HG03460 (cell line): ENCODE results near the gene PLCH2.
"Not testable (repeated sequence)": the region's sequence is repeated elsewhere in the genome, so short reads cannot be mapped to it uniquely, and the experiment has no call there.

Experiments
- ATAC-seq: cut with Tn5 transposase; IDR thresholded peaks from one replicate; pipeline ENCODE4 v1.9.1; 2021; ENCODE audit not compliant: unreplicated experiment

Gene PLCH2

DNA sequence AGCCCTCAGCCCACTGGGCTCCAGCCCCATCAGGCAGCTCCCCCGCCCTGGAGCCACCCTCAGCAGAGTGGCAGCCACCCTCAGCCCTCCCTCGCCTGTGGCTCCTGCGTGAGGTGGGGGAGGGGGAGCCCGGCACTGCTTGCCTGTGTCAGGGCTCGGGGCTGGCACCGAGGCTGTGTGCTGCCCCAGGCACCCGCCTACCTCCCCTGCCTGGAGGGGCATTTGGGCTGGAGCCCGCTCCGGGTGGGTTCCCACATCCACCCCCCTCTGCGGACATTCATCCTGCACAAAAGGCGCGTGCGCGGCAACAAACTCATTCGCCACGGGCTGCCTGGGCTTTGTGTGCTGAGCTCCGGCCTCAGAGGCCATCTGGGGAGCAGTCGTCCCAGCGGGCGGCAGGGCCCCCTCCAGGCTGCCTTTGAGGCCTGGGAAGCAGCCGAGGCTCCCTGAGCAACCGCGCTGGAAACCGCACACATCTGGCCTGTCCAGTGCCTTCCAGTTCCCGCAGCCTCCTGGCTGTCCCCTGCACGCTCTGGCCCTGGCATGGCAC, 67.5 kb downstream of the PLCH2 start:
- no peak for ATAC-seq

DNA sequence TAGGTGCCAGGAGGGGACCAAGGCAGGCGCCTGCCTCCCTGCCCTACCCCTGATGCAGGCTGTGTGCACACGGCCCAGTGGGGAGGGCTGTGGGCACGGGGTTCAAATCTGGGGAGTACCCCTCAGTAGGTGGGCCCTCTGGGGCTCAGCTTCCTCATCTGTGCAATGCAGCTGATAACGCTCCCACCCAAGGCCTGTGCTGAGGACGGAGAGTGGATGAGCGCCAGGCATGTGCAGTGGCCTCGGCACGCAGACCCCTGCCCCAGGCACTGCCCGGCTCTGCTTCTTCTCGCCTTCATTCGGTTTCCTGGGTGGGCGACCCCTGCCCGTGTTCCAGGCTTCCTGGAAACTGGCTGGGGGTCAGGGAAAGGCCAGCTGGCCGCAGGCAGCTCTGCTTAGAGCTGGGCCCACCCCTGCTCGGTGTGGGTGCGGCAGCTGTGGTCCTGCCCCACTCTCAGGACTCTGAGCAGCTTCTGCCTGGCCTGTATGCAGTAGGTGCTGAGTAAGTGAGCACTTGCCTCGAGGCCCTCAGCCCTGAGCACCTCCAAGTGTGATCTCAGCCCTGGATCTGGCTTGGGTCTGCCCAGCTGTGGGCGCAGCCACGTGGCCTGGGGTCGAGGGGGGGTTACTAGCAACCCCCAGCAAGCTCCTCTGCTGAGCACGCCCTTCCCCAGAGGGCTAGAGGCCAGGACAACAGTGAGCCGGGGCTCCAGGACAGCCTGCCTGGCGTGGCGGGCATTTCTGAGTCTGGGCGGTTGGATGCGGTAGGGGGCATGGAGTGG, 68.2 kb downstream of the PLCH2 start:
- ATAC-seq, result no peak

DNA sequence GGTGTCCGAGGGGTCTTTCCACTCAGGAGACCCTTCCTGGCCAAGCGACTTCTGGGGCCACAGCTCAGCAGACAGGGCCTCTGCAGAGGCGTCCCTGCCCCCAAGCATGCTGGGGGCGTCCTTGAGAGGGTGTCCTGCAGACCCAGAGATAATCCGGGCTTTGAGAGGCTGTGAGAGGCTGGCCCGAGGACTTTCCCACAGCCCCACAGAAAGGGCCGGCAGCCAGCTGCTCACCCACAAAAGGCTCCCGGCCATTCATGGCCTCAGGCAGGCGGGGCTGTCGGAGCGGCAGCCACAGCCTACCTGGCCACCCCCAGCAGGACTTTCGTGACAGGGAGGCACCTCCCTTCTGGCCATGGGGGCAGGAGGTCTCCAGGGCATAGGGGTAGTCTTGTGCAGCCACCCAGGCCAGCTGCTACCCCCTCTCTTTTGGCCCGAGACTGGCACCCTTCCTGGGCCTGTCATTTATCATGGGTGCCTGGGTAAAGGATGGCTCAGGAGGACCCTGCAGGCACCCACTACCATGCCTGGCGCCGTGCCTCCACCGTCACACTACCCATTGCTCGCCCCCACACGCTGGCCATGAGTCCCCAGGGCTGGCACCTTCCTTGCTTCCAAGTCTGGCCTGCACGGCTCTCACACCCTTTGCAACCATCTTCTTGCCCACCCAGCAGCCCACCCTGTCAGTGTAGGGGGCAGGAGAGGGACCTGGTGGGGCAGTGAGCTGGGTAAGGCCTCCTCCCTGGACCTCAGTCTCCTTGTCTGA, 69.0 kb downstream of the PLCH2 start:
- no peak for ATAC-seq

DNA sequence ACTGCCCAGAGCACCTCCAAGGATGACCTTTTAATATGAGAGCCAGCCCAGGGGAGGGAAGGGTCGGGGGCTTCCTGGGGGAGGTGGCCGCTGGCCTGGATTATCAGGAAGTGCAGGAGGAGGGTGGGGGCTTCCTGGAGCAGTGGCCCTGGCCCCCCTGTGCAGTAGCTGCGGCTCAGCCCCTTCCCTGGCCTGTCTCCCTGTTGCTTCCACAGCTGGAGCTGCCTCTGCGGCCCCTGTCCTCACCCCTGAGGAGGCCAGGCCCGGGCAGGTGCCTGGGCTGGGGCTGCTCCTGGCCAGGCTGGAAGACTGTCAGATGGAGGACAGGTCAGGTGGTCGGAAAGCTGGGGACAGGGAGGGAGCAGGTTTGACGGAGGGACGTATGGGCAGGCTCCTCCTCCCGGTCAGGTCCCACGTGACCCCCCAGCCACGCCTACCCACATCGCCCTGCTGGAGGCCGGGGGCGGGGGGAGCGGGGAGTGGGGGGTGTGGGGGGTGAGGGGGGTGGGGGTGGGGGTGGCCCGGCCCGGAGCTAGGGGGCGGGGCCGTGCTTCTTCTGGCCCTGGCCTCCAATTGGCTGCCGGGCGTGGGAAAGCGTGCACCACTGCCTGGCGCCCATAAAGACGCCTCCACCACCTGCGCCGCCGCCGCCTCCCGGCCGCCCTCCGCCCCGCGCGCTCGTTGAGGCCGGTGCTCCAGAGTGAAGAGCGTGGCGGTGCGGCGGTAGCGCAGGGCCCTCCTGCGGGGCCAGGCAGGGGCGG, 69.8 kb downstream of the PLCH2 start:
- peak; percentile 24 for ATAC-seq

DNA sequence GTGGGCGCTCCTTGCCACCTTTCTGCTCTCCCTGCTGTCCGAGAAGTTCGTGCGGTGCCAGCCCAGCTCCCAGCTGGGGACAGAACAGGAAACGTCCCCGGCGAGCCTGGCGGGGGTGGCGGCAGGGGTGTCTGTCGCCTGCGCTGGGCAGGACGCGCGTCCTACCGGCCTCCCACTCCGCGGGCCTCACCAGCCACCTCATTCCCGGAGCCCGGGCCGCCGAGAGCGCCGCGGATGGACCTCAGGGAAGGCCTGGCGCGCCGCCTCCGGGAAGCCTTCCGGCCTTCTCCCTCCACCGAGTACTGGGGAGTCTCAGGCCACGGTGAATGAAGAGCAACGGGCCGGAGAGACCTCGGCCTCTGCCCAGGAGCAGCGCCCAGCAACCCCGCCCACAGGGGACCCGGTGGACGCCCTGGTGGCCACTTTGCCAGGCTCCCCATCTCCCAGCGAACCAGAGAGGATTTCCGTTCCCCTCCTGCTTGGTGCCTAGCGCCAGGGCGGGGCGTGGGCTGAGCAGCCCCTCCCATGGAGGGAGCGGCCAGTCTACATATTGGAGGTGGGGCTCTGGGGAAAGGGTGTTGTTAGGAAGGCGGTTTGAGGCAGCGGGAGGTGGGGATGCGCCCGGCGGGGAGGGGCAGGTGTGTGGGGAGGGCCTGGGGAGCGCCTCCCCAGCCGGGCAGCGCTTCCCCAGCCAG, 70.6 kb downstream of the PLCH2 start:
- peak; percentile 31 for ATAC-seq

DNA sequence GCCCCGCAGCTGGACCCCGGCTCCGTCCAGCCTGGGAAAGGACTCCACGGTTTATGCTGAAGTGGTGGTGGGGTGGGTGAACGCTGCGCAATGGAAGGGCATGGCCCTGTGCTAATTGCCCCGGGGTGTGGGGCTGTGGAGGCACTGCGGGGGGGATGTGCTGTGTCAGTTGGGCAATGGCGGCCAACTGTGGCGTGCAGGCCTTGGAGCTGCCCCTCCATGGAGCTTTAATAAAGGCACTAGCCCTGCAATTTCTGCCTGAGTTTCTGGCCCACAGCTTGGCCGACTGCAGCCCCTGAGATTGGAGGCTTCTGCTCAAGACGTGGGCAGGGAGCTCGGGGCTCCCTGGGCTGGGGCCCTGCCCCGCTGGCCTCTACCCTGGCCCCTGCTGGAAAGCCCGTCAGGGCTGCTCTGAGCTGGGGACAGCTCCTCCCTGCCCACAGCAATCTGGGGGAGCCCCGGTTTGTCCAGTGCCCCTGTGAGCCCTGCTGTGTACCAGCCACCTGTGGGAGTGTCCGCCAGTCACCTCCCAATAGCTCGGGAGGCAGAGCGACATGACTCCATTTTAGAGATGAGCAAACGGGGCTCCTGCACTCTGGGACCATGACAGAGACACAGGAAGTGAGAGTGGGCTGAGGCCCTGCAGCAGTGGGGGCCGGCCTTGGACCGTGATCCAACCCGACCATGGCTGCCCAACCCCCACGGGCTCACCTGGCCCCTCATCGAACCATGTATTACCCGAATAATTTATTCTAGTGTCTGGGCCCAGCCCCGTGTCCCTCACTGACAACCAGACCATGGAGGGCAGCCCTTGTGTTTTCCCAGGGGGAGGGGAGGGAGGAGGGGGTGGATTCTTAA, 71.3 kb downstream of the PLCH2 start:
- ATAC-seq, result peak; percentile 15

DNA sequence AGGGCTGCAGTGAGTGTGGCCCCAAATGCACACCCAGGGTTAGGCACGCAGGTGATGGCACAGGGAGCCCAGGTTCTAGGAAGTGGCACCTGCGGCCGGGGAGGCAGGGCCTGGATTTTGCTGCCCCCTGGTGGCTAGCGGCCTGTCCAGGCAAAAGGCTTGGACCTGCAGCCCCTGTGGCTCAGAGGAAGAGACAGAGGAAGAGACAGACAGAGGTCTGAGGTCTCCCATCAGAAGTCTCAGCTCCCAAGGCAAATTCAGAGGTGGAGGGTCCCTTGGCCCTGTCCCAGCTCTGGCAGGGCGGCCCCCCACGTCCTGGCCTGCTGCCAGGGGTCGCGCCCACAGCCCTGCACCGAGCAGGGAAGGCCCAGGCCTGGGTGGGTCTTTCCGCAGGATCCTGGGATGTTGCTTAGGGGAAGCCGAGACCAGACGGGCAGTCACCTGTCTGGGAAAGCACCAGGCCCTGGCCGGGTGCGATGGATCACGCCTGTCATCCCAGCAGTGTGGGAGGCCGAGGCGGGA, 72.0 kb downstream of the PLCH2 start:
- ATAC-seq, result peak; percentile 22

DNA sequence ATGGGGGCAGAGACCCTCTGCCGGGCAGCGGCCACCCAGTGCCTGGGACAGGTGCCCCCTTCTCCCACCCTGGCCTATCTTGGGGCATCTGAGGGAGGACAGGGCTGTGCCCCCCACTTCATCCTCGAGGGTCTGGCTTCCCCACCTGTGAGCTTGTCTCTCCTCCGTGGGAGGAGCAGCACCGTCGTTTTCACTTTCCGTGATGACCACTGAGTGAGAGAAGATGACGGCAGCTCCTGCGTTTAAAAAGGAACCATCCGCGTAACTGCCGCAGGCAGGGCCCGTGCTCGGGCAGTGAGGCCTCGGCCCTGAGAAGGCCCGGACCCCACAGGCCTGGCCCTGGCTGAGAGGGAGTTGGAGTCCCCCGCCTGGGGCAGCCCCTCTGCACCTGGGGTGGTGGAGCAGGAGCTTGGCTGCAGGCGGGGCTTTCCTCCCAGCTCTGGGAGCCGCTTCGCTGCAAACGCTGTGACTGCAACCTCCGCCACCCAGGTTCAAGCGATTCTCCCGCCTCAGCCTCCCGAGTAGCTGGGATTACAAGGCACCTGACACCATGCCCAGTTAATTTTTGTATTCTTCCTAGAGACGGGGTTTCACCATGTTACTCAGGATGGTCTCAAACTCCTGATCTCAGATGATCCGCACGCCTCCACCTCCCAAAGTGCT, 73.4 kb downstream of the PLCH2 start:
- not testable (repeated sequence) for ATAC-seq

DNA sequence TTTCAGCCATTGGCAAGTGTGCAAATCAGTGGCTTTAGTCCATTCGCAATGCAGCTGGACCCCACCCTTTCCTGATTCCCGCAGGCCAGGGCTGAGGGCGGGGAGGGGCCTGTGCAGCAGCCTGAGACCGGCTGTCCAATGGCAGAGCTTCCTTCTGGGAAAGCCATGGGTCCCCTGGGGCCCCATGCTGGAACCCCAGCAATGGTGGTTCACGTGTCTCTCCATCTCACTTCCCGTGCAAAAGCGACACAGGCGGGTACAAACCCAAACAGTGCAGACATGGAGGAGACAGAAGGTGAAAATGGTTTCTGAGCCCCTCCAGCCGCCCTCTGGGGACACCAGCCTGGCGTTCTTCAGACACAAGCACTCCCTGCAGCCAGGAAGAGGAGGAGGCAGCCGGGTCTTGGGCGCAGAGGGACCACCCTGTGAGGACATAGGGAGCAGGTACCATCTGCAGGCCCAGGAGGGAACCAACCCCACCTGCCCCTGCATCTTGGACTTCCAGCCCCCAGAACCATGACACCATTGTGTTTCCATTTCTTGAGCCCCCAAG, 74.3 kb downstream of the PLCH2 start:
- ATAC-seq, result not testable (repeated sequence)

DNA sequence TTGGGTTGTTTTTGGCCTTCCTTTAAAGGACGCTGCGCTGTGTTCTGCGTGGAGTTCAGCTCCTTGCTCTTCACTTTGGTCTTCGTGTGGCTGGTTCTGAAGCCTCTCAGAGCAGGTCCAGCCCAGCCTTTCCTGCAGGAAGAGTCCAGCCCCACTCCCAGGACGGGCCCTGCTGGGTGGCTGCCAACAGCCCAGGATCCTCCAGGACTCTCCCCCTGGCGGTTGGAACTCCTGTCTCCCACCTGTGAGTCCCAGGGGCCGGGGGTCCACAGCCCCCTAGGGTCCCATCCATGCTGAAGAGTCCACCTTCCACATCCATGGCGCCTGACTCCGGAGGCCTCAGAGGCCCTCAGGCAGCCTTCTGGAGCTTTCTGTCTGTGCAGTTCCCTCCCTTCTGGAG, 75.5 kb downstream of the PLCH2 start:
- ATAC-seq, result not testable (repeated sequence)

DNA sequence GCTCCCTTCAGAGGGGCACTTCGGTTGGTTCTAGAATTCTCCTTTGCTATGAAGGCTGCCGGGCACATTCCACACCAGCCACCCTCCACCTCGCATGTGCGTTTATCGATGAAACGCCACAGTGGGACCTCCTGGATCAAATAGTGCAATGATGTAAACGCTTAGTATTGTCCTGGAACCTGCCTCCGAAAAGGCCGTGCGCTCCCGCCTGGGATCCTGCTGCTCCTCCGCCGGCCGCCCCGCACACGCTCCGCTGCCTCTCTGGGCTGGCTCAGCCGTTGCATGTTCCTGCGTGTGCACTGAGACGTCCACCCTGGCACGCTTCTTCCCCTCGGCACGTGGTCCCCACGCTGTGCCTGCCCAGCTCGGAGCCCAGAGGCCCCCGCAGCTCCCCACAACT, 76.1 kb downstream of the PLCH2 start:
- no peak for ATAC-seq

DNA sequence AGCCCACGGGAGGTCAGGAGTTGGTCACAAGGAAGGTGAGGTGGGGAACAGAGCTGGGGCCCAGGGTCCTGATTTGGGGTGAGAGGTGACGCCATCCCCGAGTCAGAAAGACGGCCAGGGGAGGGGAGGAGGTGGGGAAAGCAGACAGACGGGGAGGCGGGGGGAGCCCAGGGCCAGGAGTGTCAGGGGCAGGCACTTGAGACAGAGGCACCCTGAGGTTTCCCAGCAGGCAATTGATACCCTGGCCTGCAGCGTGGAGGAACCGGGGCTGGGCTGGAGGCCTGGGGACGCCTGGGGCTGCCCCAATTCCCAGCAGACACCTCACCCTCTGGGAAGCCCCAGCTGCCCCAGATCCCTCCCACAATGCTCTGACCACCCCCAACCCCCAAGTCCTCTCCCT, 77.0 kb downstream of the PLCH2 start:
- ATAC-seq, result not testable (repeated sequence)

DNA sequence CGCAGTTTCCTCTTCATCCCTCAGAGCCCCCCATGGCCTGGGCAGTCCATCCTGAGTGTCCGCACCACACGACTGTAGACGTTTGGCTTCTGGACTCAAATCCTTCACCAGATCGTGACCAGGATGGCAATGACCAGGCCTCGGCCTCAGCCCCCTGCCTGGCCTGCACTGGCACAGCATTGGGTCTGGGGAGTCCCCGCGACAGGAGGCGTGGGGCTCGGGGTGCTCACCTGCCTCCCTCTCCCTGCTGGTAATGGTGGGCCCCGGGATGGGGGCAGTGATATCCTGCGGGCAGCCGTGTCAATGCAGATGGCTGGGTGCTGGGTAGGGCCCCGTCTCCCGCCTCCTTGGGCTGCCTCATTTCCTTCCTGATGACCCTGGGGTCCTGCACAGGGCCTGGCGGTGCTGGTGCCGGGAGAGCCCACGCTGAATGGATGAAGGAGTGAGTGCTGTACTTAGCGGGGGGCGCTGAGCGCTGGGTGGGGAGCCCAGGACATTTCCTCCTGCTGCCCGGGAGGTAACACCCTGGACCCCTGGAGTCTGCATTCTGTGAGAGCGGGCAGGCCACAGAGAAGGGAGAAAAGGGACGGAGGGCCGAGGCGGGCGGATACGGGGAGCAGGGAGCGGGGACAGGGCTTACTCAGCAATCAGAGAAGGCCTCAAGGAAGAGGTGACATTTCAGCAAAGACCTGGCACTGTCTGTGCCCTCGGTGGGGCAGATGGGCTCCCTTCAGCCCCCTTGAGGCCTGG, 78.0 kb downstream of the PLCH2 start:
- ATAC-seq, result no peak

DNA sequence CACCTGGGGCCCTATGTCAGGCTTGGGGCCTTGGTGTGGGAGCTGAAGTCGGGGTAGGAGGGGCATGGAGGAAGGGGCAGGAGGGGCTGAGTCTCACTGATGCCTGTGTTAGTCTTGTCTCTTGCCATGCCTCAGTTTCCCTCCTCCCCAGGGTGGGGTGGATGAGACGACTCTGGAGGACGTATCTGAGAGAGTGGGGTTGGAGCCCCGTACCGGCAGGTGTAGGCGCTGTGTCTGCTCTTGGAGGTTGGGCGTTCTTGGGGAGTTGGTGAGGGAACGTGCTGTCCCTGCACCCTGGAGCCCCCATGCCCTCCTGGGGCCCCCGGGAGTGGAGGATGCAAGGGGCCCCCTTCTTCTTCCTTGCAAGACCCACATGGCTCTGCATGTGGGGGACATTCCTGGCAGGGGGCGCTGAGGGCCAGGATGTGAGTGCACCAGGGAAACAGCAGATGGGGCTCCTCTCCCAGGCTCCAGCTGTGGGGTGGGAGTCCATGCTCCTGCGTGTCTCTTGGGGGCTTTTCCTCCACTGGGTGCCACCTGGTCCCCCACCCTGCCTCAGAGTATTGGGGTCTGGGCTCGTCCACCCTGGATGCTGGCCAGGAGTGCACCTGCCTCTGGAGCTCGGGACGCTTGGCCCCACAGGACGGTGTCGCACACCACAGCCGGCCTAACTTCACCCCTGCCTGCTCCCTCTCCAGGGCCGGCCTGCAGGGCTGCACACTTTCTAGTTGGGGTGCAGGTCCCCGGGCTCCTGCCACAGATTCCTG, 78.7 kb downstream of the PLCH2 start:
- ATAC-seq, result no peak
